Frontal cortex (tissue), 4 donors: Measurements from ENCODE around the gene COL6A2. TPM values are rescaled to one million over a fixed set of nuclear protein-coding genes. Genes with fewer than 3 reads are reported as not detected.

Experiments used
- DNase-seq, 2 donors: peaks; one replicate each; pipeline ENCODE4 v3.0.0; 2012; ENCODE audit warnings: low spot score in 2 of 2
- FAIRE-seq: peaks from 2 replicates; lab custom pipeline; 2012; peaks lifted over from hg19 to GRCh38; lab: Jason Lieb, UNC
- total RNA-seq: library from RNA; depleted of rRNA; stranded (reverse); fragments of >200 nt; gene quantifications from one replicate; pipeline ENCODE4 v1.2.3, GENCODE V29; 2014
- donor health status: control.
- donor health status: control.
- donor health status: control.

Gene COL6A2
- total RNA-seq, 1 donor from 2014 or later = 15.5 TPM

GRCh38 chr21:46110499-46111192 is 12.7 kb downstream of the COL6A2 start:
- no peak for DNase-seq
- no peak for FAIRE-seq

DNA sequence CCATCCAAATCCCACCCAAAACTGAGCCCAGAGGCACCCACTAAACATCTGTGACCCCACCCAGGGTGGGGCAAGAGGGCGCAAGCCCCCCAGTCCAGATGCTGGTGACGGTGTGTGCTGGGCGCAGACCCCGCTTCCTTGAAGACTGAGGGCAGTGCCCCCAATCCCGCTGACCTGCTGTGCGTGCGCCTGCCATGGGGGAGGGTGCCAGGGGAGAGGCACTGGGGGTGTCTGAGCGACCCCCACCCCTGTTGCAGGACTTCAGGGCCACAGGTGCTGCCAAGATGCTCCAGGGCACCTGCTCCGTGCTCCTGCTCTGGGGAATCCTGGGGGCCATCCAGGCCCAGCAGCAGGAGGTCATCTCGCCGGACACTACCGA is 13.3 kb downstream of the COL6A2 start:
- FAIRE-seq (no peak), DNase-seq (no peak)

- DNase-seq (no peak), FAIRE-seq (no peak)
Observed at GRCh38 chr21:46111857-46112724, 14.2 kb downstream of the COL6A2 start.

DNA sequence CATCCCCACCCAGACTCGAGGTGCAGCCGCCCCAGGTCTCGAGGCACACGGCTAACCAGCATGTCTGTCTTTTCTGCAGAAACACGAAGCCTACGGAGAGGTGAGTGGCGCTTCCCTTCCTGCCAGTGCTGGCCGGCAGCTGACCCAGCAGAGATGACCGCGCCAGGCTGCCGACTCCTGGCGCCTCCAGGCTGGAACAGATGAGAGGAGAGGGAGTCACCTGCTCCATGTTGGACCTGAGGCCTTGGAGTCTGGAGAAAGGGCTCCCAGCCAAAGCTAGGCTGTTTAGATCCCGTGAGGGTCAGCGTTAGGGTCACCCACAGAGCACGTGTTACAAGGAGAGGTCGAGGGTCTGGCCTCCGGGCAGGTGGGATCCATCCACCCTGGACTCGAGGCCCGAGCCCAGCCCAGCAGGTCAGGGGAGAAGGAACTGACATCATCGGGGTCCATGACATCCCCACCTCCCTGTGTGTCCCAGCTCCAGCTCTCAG is 14.9 kb downstream of the COL6A2 start:
- DNase-seq (no peak), FAIRE-seq (no peak)

GRCh38 chr21:46113497-46114176 is 15.7 kb downstream of the COL6A2 start:
- DNase-seq = no peak
- FAIRE-seq = no peak

- no peak for DNase-seq
- no peak for FAIRE-seq
Observed at GRCh38 chr21:46114963-46115362, 17.1 kb downstream of the COL6A2 start.

- no peak for FAIRE-seq
- DNase-seq = no peak
Observed at GRCh38 chr21:46115441-46116188, 17.7 kb downstream of the COL6A2 start.

- no peak for FAIRE-seq
- DNase-seq = no peak
Observed at GRCh38 chr21:46116189-46116775, 18.4 kb downstream of the COL6A2 start.

DNA sequence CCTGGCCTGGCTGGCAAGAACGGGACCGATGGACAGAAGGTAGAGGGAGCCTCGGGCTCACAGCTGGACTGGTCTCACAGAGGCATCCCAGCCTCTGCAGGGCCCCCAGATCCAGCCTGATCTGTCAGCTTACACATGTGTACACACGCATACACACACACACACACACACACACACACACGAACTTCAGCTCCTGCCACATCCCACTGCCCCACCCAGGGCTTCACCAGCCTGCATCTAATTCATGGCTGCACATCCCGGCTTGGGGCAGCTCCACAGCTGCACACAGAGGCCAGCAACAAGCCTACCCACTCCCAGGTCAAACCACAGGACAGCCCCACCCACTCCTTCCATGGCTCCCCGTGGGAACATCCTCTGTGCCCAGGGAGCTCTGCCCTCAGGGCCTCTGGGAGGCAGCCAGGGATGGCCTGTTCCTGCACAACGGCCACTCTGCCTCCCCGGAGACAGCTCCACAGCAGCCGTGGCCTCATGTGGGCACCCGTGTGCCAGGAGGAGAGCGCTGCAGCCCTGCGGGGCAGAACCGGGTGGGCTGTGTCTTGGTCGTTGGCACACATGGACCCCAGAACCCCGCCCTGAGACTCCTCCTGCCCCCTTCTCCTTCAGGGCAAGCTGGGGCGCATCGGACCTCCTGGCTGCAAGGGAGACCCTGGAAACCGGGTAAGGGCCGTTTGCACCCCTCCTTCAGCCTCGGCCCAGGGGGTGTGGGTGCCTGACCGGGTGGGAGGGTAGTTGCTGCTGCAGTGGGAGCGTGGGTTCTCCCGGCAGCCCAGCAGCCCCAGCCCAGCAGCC is 19.1 kb downstream of the COL6A2 start:
- no peak for FAIRE-seq
- DNase-seq = no peak

DNA sequence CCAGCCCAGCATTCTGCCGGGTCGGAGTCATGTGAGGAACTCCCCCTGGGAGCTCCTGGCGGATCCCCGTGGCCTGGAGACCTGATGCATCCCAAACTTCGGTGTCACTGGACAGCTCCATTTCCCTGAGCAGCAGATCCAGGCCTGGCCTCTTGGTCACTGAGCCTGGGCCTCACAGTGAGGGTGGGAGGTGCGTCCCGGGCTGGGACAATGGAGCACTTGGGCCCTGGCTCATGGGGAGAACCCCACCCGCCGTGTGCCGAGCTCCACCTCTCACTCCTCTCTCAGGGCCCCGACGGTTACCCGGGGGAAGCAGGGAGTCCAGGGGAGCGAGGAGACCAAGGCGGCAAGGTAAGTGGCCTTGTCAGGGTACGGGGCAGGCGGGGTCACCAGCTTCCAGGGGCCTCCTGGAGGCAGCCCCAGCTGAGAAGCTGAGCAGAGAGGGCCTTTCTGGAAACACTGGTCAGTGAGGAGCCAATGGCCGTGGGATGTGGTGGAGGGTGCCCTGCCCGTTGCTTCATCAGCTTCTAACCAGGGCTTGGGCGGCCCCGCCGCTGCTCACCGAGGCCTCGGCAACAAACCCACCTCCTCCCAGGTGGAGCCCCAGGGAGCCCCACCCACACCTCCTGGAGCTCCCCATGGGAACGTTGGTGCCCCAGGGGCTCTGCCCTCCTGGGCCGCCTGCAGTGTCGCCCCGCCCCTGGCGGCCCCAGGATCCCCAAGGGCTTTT is 19.8 kb downstream of the COL6A2 start:
- DNase-seq (no peak), FAIRE-seq (no peak)

DNA sequence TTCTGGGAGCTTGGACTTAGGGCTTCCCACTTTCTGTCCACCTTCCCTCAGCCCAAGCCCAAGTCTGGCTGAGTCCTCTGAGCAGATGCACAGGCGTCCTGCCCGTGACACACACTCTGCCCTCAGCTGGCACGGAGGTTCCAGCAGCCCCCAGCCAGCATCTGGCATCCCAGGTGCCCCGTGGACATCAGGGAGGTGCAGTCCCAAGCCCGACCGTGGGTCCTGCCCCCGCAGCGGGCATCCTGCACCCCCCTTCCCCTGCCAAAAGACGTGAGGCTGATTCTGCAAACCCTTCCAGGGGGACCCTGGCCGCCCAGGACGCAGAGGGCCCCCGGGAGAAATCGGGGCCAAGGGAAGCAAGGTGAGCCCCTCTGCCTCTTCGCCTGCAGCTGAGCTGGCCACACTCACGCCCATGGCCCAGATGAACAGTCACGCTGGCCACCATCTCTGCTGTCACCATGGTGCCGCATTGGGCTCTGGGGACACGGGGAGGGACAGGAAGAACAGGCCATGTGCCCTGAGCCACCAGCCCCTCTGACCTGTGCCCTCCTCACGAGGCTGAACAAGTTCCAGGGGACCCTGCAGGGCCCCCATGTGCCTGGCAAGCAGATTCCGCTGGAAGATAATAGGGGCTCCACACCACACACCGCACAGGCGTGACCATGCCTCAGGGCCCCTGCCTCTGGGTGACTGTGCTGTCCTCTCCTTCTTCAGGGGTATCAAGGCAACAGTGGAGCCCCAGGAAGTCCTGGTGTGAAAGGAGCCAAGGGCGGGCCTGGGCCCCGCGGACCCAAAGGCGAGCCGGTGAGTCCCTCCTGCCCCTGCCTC is 20.6 kb downstream of the COL6A2 start:
- no peak for DNase-seq
- no peak for FAIRE-seq

GRCh38 chr21:46119144-46119636 is 21.3 kb downstream of the COL6A2 start:
- FAIRE-seq = no peak
- no peak for DNase-seq

GRCh38 chr21:46119637-46120271 is 21.8 kb downstream of the COL6A2 start:
- DNase-seq (no peak), FAIRE-seq (no peak)

GRCh38 chr21:46120301-46121285 is 22.7 kb downstream of the COL6A2 start:
- FAIRE-seq (no peak), DNase-seq (no peak)
